Measurements from ENCODE around the gene CYRIA. TPM values are rescaled to one million over a fixed set of nuclear protein-coding genes. Genes with fewer than 3 reads are reported as not detected.

Gene CYRIA
- total and polyA plus RNA-seq, 10 of the 15 experiments (the other 5 are each of a cell fraction or from before 2014, with no cell fraction given) = 3.0 to 13.1 (median 8.5) TPM

GRCh38 chr2:16709769-16710168 lies 44.1 kb upstream of the CYRIA start:
- no peak for TF ChIP-seq BRCA1 (IDR thresholded peaks at IDR 0.05; ENCODE audit: low read depth, low read length)
- TF ChIP-seq SP1 (IDR thresholded peaks at IDR 0.05; ENCODE audit: low read depth, low read length) = no peak
- no peak for TF ChIP-seq BMI1 (IDR thresholded peaks at IDR 0.05; ENCODE audit: borderline replicate concordance)
- TF ChIP-seq MYB (IDR thresholded peaks at IDR 0.05; ENCODE audit: borderline replicate concordance, low read depth, low read length) = no peak
- no peak for TF ChIP-seq NKRF (conservative IDR thresholded peaks at IDR 0.05)
- TF ChIP-seq RCOR1 (conservative IDR thresholded peaks at IDR 0.05; ENCODE audit: low read depth, low read length) = no peak
- TF ChIP-seq KLF5 (IDR thresholded peaks at IDR 0.05; ENCODE audit: partially characterized antibody) = no peak
- no peak for TF ChIP-seq ZNF274 (IDR thresholded peaks at IDR 0.05; ENCODE audit: insufficient read depth, insufficient read length)
- no peak for TF ChIP-seq STAT1 (conservative IDR thresholded peaks at IDR 0.05)
- no peak for TF ChIP-seq CHD1 (IDR thresholded peaks at IDR 0.05; ENCODE audit: low read depth, low read length)
- no peak for TF ChIP-seq BHLHE40 (IDR thresholded peaks at IDR 0.05; ENCODE audit: borderline replicate concordance in 1 of 2, low read depth in 2 of 2, low read length in 1 of 2)
- TF ChIP-seq SUZ12 (IDR thresholded peaks at IDR 0.05; ENCODE audit: unreplicated experiment) = no peak
- TF ChIP-seq HDAC2 (IDR thresholded peaks at IDR 0.05) = no peak
- TF ChIP-seq E2F4 (IDR thresholded peaks at IDR 0.05; ENCODE audit: low read depth, low read length) = no peak
- no peak for TF ChIP-seq SMC3 (IDR thresholded peaks at IDR 0.05; ENCODE audit: borderline replicate concordance, low read length)
- TF ChIP-seq POU2F2 (IDR thresholded peaks at IDR 0.05; ENCODE audit: borderline replicate concordance, low read depth, low read length) = no peak
- no peak for TF ChIP-seq MYC (IDR thresholded peaks at IDR 0.05; ENCODE audit: insufficient read depth, insufficient read length, insufficient replicate concordance, low read length, severe bottlenecking)
- SMC1A ChIA-PET (ENCODE audit: uncharacterized antibody, unreplicated experiment) = interaction anchor here (1.0 to 14.4 kb wide), 5 partner anchors 8 to 96 kb away, joined by 3 to 141 read pairs (median 3); partner anchors contain the start of gene CYRIA
- H3K9ac ChIP-seq (ENCODE audit: control insufficient read depth, insufficient read depth, low read length) = no peak overlapping the region
- CTCF ChIA-PET = no interaction called here
- H3K4me1 ChIP-seq (ENCODE audit: control insufficient read depth, insufficient read depth, low read length) = peaks cover 2% of the 10 kb centered on the region; the same call in 1 of the 2 replicates
- no peaks in the 10 kb centered on the region for H3K9me3 ChIP-seq (replicated peaks; ENCODE audit: control insufficient read depth, insufficient read depth, low read length)
- H4K20me1 ChIP-seq (ENCODE audit: control insufficient read depth, insufficient read depth) = no peaks in the 10 kb centered on the region
- no peak overlapping the region for H3K4me3 ChIP-seq
- no peaks in the 10 kb centered on the region for H3K79me2 ChIP-seq (ENCODE audit: control insufficient read depth, insufficient read depth, low read length)
- RAD21 ChIA-PET (ENCODE audit: unreplicated experiment) = no interaction called here
- FAIRE-seq (no peak), DNase-seq (ENCODE audit: low read depth, low spot score) (no peak), ATAC-seq (no peak)
- H2AFZ ChIP-seq (ENCODE audit: control insufficient read depth, low read depth, low read length) = no peak overlapping the region
- H3K4me2 ChIP-seq (ENCODE audit: control insufficient read depth, insufficient read depth) = no peak overlapping the region
- POLR2A ChIA-PET = no interaction called here
- WGBS (ENCODE audit: insufficient coverage, insufficient replicate concordance, low lambda C conversion rate, missing lambda C conversion rate) = 9% methylated on average over 2 of the region's 2 CpGs
- no peak overlapping the region for H3K27ac ChIP-seq (ENCODE audit: control insufficient read depth, insufficient read depth)
- no TSS peak for BruUV-seq (replicated peaks)
- in situ Hi-C loops (cut with MboI) = no loop called here
- no peaks in the 10 kb centered on the region; a peak in 1 of 4 replicates for H3K27me3 ChIP-seq (replicated peaks in 1 of 2; ENCODE audit: control insufficient read depth in 2 of 2, insufficient read depth in 2 of 2, low read length in 1 of 2)
- intact Hi-C loops (cut with micrococcal nuclease; ENCODE audit: unreplicated experiment) = no loop called here
- H3K36me3 ChIP-seq (ENCODE audit: control insufficient read depth in 2 of 2, insufficient read depth in 2 of 2, low read length in 1 of 2) = no peaks in the 10 kb centered on the region
